Measurements from ENCODE around the gene BRI3.

BRI3 gene, protein sequence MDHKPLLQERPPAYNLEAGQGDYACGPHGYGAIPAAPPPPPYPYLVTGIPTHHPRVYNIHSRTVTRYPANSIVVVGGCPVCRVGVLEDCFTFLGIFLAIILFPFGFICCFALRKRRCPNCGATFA

DNA sequence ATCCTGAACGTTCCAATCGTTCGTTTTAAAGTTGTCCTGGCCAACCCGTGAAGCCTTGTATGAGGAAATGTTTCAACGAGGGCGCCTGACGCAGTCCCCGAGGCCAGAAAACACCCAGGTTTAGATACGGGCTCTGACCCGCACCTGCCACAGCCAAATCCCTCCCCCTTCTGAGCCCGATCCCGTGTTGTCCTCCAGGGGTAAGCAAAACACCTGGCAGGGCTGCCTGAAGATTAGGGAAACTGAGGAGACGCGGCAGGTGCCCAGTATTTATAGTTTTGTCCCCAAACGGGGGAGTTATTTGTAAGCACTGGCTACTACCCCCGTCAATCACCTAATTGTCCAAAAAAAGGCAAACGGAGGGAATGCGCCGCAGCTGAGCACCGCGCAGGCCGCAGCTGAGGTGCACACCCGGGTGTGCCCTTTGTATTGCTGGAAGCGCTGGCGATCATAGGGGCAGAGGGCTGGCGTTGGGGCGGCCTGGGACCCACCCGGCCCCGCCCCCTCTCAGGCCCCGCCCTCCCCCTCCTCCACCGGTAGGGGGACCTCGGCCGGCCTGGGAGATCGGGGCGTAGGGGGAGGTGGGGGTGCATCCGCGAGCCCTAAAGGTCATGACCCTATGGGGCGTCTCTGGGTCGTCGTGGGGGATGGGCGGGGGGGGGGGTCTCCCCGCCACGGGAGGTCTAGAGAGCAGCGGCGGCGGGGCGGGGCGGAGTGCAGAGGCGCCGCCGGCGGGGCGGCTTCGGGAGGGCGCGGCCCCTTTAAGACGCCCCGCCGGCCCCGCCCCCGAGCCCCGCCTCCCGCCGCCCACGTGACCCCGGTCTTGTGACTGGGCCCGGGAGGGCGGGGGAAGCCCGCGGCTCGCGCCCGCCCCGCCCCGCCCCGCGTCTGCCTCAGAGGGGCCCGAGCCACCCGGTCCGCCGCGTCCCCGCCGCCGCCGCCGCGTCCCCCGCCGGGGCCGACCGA is at the start of gene BRI3:
TSS of gene BRI3 (plus strand) at position 896 of the 966 bp plus-strand sequence. CDS start 110 bp downstream, outside the sequence.
- peak; percentile 87 to 93 (median 88) for DNase-seq (ENCODE audit: low read depth in 3 of 3)

DNA sequence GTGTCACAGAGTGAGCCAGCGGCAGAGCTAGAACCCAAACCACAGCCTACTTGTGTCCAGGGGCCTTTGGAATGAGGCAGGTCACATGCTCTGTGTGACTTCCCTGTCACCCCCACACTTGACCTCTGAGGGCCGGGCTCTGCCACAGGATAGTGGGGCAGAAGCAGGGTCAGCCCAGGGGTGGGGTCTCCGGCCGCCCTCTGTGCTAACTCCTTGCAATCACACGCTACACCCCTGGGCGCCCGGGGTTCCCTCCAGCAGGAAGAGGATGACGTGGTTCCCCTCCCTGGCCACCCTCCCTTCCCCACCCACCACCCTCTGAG is 49.3 kb upstream of the BRI3 start:
- no peak for DNase-seq (ENCODE audit: low read depth in 3 of 3)

DNA sequence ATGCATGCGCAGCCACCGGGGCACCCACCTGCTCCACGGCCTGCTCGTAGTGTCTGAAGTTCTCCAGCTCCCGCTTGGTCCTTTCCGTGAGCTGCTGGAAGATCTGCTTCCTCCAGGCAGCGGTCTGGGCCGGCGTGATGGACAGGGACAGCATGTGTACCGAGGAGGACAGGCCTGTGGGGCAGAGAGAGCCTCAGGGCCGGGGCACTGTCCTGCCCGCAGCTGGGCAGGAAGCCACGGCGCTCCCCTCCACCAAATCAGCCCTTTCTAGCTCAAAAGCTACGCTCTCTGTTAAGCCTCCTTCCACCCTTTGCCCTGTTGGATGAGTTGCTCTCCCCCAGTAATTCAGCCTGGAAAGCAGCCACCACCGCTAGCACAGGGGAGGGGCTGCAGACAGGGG is 48.7 kb upstream of the BRI3 start:
- no peak for DNase-seq (ENCODE audit: low read depth in 3 of 3)

DNA sequence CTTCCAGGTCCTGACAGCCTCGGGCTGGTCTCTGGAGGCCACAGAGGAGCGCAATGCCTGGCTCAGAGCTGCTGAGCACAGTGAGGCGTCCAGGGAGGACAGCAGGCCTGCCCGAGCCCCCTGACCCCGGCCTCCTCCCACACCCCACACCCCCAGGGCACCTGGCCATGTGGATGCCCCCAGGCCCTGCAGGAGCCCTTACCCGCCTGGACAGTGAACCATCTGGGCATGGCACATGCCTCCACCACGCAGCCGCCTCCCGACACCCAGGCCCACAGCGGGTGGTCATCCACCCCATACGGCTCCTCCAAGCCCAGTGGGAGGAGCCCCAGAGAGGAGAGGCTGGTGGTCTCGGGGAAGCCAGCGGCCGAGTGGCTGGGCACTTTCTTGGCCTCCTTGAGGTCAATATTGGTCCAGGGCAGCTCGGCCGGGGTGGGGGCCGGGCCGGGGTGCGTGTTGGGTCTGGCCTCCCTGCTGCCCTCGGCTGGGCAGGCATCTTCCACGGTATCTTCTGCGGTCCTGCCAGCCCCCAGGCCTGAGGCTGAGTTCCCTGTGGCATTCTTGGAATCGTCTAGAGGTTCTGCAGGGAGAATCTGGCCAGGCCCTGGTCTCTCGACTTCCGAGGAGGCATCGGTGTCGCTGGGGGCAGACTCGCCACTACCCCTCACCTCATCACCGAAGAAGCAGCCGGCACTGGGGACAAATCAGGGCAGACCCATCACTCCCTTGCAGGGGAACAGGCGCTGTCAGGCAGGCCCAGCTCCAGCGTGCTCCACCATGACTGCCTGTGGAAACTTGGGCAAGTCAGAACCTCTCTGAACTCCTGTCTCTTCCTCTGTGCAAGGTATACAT is 48.0 kb upstream of the BRI3 start:
- DNase-seq (ENCODE audit: low read depth in 3 of 3), result no peak

DNA sequence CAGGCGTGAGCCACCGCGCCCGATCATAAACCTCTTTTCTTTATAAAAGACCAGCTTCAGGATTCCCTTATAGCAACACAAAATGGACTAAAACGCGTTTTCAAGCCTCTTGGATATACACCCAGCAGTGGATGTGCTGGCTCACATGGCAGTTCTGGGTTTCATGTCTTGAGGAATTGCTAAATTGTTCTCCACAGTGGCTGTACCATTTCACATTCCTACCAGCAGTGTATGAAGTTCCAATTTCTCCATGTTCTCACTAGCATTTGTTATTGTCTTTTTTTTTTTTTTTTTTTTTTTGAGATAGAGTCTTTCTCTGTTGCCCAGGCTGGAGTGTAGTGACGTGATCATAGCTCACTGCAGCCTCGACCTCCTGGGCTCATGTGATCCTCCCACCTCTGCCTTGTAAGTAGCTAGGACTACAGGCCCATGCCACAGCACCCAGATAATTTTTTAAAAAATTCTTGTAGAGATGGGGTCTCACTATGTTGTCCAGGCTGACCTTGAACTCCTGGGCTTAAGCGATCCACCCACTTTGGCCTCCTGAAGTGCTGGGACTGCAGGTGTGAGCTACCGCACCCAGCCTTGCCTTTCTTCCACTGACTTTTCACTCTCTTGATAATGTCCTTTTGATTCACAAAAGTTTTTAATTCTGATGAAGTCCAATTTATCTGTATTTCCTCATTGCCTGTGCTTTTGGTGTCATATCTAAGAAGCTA is 46.9 kb upstream of the BRI3 start:
- no peak for DNase-seq (ENCODE audit: low read depth in 3 of 3)

DNA sequence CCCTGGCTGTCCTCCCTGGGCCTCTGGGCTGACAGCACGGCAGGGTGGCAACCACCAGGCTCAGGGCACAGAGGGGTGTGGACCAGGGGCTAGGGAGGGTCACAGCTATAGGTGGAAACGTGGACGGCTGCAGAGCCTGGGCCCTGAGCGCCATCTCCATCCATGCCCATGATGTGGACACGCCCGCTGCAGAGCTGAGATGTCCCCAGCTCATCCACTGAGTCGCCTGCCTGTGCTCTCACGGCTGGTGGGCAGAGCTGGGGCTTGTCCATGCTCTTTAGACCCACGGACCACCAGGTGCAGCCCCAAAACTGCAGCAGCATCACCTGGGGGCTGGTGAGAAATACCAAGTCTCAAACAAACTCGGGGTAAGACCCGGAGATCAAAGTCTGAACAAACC is 45.6 kb upstream of the BRI3 start:
- no peak for DNase-seq (ENCODE audit: low read depth in 3 of 3)

DNA sequence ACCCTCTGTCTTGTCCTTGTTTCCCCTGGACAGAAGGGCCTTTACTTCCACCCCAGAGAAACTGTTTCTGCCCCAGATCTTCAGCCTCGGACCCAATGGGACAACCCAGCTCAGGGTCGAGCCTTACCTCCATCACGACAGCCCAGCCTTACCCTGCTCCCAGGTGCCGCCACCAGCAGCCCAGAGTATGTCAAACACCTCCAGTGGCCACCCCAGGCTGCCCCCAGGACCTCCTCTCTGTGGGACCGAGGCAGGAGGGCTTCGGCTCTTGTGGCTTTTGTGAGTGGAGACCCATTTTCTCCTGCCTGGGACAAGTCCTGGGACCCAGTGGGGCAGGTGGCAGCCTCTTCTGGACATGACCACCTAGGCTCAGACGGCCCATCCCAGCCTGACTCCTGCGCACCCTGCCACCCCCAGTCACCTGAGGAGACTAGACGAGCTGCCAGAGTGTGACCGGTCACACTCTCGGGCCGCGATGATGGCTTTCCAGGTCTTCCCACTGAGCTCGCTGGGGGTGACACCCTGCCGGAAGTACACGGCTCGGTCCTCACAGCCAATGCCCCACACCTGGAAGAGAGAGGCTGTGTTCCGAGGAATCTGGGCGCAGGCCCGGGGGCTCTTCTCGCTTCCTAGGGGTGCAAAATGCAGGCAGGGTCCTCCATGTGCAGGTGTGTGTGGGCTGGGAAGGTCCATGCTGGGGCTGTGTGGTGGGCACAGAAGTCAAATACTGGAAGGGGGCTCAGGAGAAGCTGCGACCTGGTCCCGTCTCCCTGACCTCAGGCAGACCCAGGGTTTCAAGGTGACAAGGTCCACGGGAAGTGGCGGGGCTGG is 44.9 kb upstream of the BRI3 start:
- DNase-seq (ENCODE audit: low read depth in 3 of 3), result no peak

DNA sequence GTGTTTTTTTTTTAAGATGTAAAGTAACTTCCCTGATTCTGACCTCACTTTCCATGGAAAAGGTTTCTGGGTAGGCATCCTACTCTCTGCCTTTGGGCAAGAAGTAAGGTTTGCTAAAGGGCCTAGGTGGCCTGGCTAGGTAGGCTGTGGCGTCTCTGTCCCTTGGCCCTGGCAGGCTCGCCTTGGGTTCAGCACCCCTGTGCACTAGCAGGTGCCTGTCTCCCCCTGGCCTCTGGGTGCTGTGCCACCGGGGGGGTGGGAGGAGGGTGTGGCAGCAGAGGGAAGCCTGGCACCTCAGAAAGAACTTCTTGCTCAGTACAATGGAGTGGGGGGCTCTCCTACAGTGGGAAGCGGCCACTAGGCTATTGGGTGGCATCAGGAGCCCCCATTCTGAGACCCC is 43.4 kb upstream of the BRI3 start:
- no peak for DNase-seq (ENCODE audit: low read depth in 3 of 3)

DNA sequence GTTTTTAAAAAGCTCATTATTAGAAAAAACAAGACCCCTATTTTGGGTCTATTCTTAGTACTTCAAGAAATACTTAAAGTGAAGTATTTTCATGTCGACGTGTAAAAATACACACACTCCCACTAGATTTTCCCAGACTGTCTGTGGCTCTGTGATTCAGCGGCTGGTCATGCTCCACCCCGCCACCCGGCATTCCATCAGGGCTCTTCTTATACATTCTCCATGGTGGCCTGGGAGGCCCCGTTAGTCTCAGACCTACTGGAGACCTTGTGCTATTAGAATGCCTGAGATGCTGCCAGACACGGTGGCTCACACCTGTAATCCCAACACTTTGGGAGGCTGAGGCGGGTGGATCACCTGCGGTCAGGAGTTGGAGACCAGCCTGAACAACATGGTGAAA is 42.5 kb upstream of the BRI3 start:
- DNase-seq (ENCODE audit: low read depth in 3 of 3), result no peak

DNA sequence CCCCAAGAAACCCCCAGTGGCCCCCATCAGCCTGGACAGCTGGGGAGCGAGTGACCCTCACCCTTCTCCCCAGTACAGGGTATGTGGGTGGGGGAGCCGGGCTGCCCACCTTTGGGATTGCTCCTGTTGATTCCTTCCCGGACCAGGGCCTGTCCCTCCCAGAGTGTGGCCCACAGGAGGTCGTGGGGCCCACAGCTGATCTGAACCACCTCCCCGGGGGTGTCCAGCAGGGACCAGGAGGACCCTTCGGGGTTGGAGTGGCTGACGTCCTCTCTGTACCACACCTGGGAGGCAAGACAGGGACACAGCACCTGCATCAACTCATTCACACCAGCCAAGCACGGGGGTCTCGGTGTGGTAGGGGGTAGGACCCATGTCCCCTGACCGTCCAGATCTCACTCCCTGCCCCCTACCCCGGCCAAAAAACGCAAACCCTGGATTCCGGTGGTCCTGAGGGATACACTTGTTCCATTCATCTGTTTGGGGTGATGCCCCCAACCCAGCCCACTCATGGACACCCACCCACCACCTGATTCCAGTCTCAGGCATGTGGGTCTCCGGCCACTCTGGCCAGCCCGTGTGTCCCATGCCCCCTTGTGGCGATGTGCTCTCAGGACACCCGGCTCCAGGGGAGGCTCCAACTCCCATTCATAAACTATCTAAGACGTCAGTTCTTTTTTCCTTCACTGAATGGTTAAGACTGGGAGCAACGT is 40.4 kb upstream of the BRI3 start:
- DNase-seq (ENCODE audit: low read depth in 3 of 3), result no peak

DNA sequence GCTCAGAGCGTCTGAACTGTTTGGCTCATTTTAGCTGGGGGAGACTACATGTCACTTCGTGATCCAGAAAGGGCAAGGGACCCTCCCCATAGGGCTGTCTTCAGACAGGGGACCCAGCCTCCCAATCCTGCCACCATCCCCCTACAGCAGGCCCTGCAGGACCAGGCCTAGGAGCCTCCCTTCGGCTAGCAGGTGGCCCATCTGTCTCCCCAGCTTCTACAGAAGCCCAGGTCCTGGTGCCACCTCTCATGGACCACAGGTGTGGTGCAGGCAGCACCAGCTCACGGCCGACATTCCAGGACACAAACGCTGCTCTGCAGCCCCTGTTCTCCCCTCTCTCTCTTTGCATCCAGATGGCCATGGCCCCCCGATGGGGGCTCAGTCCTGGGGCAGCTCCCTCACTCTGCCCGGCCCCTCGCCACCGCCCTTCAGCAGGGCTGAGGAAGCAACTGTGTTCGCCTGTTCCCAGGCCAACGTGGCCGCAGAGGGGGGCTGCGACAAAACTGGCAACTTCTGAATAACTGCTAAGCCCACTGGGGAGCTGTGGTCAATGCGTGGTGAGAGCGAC is 39.7 kb upstream of the BRI3 start:
- no peak for DNase-seq (ENCODE audit: low read depth in 3 of 3)

DNA sequence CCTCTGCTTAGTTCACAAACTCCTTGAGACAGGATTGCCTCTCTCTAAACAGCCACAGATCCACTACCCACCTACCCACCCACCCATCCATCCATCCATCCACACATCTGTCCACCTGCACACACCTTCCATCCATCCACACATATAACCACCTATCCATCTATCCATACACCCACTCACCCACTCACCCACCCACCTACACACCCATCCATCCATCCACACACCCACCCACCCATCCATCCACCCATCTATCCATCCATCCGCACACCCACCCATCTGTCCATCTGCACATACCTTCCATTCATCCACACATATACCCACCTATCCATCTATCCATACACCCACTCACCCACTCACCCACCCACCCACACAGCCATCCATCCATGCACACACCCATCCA is 39.1 kb upstream of the BRI3 start:
- DNase-seq (ENCODE audit: low read depth in 3 of 3), result no peak

DNA sequence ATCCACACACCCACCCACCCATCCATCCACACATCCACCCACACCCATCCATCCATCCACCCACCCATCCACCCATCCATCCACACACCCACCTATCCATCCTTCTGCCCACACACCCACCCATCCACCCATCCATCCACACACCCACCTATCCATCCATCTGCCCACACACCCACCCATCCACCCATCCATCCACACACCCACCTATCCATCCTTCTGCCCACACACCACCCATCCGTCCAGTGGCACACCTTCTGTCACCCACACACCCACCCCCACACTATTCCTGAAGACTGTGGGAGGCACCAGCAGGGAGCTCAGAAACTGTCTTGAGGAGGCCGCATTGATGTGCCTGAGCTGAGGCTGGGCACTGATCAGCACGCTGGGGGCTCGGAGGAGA is 38.6 kb upstream of the BRI3 start:
- DNase-seq (ENCODE audit: low read depth in 3 of 3), result no peak

DNA sequence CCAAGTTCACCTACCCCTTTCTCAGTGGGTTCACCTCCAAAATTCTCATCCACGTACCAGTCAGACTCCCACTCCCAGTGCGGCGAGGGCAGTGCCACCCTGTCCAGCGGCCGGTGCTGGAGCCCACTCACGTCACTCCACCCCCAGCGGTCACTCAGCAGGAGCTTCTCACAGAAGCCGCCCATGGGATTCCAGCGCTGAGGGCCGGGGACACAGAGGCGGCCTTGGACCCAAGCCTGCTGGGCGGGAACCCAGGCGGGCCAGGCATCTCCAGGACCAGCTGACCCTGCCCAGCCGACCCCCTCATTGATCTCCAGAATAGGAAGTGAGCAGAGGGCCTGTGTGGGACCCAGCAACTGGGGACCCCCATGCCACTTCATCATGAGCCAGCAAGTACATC is 36.6 kb upstream of the BRI3 start:
- DNase-seq (ENCODE audit: low read depth in 3 of 3), result no peak

DNA sequence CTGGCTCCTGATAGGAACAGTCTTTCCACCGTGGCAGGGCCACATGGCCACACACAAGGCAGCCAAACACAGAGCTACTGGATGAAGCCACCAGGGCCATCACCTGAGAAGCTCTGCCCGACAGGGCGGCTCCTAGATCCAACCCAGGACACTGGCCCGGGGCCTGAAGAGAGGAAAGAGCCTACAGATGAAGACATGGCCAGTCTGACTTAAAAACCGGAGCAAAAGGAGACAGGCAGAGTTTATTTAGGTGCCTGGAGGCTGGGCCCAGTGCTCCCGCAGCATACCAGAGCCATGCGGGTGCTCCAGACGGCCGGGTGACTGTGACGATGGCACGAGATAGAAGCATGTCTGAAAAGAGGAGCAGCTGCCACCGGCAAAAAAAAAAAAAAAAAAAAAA is 33.3 kb upstream of the BRI3 start:
- no peak for DNase-seq (ENCODE audit: low read depth in 3 of 3)

DNA sequence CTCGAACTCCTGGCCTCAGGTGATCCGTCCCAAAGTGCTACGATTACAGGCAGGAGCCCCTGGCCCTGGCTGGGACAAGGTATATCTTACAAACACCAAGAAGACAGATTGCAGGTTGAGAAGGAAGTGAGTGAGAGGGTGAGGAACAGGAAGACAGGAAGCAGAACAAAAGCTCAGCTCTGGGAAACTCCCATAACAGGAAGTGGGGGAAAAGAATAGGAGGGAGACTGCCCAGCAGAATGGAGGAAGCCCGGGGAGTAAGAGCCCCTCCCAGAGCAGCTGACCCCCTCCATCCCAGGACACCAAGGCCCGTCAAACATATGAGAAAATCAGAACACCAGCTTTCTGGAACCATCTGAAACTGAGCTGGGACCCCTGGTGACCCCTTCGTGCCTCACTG is 32.4 kb upstream of the BRI3 start:
- no peak for DNase-seq (ENCODE audit: low read depth in 3 of 3)

DNA sequence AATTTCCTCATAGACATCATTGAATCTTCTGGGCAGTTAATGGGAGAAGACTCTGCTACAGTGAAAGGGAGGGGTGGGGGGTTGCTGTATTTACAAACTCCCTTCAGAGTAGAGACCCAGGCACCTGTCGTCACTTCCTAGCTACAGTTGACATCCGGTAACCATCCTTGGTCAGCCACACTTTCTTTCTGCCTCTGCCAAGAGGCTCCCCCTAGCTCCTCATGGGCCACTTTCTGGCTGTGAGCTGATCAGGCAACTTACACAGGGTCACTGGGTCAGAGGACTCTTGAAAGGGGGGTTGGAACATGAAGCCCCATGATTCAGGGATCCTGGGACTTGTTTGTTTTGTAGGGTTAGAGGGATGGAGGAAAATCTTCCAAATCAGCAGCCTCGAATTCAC is 30.7 kb upstream of the BRI3 start:
- DNase-seq (ENCODE audit: low read depth in 3 of 3), result peak in 1 of 3 experiments; percentile 9

DNA sequence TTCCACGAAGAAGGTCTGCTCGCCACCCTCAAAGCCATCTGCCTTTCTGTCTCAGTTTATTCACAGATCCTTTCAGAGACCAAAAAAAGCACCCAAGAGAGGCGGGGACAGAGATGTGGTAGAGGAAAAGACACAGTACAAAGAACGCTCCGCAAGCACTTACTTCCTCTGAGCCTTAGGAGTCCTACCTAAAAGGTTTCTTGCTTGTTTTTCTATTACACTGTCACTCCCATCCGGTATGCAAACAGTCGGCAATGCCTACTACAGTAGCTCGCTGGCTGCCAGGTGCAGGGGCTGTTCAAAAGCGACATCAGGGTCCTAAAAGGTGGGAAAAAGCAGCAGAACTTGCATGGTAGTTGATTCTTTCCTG is 30.3 kb upstream of the BRI3 start:
- DNase-seq (ENCODE audit: low read depth in 3 of 3), result peak in 1 of 3 experiments; percentile 6

DNA sequence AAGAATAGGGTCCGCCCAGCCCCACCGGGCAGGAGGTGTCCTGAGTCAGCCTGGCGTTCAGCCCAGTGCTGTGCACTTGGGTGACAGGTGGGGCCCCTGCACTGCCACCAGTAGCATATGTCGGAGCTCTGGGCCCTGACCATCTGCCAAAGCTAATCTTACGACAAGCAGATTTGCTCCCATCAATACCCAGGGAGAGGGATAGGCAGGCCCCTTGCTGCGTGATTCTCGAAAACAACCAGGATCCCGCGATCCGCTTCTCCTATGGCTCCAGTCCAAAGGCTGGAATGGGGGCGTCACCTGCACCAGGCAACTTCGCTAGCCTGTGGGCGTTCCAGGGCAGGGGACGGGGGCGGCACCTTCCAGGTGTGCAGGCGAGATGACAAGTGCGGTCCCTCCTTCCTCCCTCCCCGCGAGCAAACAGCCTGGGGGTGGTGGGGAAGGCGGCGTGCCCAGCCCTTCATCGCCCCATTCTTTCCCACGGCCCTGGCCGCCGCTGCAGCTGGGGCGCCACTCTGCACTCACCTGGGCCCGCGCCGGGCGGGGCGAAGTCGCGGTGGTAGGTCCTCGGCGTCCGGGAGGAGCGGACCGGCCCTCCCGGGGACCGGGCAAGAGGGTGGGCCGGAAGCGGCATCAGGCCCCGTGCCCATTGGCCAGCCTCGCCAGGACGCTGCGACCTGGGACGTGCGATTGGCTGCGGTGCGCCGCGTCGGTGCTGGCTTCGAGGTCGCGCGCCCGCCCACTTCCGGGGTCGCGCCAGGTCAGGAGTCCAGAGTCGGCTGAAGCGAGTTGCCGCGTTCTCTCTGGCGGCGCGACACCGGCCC is 29.7 kb upstream of the BRI3 start, which contains the start of gene TECPR1:
TSS of gene TECPR1 (minus strand) at position 632 of the 824 bp plus-strand sequence. CDS start 6,086 bp downstream, outside the sequence.
- peak; percentile 65 to 72 (median 67) for DNase-seq (ENCODE audit: low read depth in 3 of 3)

Measured in stimulated activated CD4-positive, alpha-beta T cell treated with anti-CD3 and anti-CD28 coated beads, TNF-alpha, amount 100 ng/mL, for 4 hours (primary cell).